Suppressor macrophage (primary cell): ENCODE measurements around the gene ARMC9.

Experiments
- DNase-seq, 4 experiments: peaks; one replicate each; pipeline ENCODE4 v3.0.0-alpha.2; 2020 to 2022

Gene ARMC9

GRCh38 chr2:231384970-231385369 is 186.5 kb downstream of the ARMC9 start:
- DNase-seq, result no peak

GRCh38 chr2:231385429-231385828 is 187.0 kb downstream of the ARMC9 start:
- DNase-seq, result no peak

- no peak for DNase-seq
These were observed 188.0 kb downstream of the ARMC9 start for GRCh38 chr2:231386446-231386845.

GRCh38 chr2:231387904-231388724 is 189.7 kb downstream of the ARMC9 start:
- peak; percentile 71 to 81 (median 76) for DNase-seq

- no peak for DNase-seq
These were observed 190.4 kb downstream of the ARMC9 start for GRCh38 chr2:231388725-231389346.

- DNase-seq, result peak; percentile 44 to 75 (median 66)
These were observed 192.2 kb downstream of the ARMC9 start for GRCh38 chr2:231390667-231391066.

GRCh38 chr2:231391981-231392380 is 193.6 kb downstream of the ARMC9 start:
- DNase-seq, result peak in 1 of 4 experiments; percentile 17

- no peak for DNase-seq
These were observed 194.2 kb downstream of the ARMC9 start for GRCh38 chr2:231392431-231393148.

GRCh38 chr2:231393149-231394131 is 195.0 kb downstream of the ARMC9 start:
- DNase-seq, result peak in 2 of 4 experiments; percentile 12 to 22

GRCh38 chr2:231394211-231395141 is 196.0 kb downstream of the ARMC9 start:
- DNase-seq, result no peak

- DNase-seq, result peak in 2 of 4 experiments; percentile 36 to 55
These were observed 197.0 kb downstream of the ARMC9 start, which contains the start of gene B3GNT7 for GRCh38 chr2:231395188-231396057. Gene B3GNT7 (plus strand): TSS chr2:231395710. CDS start chr2:231395804, 94 bp downstream.

GRCh38 chr2:231396058-231396821 is 197.8 kb downstream of the ARMC9 start:
- DNase-seq, result no peak

GRCh38 chr2:231397011-231397927 is 198.8 kb downstream of the ARMC9 start:
- no peak for DNase-seq

GRCh38 chr2:231397928-231398294 is 199.5 kb downstream of the ARMC9 start:
- no peak for DNase-seq

GRCh38 chr2:231398585-231398984 is 200.2 kb downstream of the ARMC9 start:
- DNase-seq, result no peak

GRCh38 chr2:231399046-231399852 is 200.8 kb downstream of the ARMC9 start:
- DNase-seq, result no peak
